EH (cell line): ENCODE measurements around the gene FRAT2.
"Not testable (repeated sequence)": the region's sequence is repeated elsewhere in the genome, so short reads cannot be mapped to it uniquely, and the experiment has no call there.

ENCODE experiments used
- DNase-seq: peaks from one replicate; pipeline ENCODE4 v3.0.0-alpha.2; 2015; ENCODE audit warnings: low read depth

The FRAT2 gene

DNA sequence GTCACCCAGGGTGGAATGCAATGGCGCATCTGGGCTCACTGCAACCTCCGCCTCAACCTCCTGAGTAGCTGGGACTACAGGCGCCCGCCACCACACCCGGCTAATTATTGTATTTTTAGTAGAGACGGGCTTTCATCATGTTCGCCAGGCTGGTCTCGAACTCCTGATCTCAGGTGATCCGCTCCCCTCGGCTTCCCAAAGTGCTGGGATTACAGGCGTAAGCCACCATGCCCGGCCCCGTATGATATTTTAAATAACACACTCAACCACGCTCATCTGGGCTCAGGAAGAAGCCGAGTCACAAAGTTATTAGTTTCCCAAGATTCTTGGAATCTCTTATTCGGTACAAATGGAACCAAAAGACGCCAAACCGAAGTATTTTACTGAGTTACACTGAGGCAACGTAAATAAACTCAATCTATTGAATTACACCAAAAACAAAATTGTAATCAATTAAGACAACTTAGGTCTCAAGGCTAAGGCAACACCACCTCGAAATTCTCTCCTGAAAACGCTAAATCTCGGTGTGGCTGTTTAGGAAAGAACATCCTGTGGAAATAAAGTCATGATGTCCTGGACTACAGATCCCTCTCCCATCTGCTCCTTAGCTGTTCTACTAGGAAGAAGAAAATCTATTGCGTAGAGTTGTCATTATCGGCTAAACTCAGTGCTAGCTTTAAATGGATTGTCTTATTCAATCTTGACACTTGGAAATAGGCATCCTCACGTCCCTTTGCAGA lies 43.0 kb downstream of the FRAT2 start:
- DNase-seq, result no peak

DNA sequence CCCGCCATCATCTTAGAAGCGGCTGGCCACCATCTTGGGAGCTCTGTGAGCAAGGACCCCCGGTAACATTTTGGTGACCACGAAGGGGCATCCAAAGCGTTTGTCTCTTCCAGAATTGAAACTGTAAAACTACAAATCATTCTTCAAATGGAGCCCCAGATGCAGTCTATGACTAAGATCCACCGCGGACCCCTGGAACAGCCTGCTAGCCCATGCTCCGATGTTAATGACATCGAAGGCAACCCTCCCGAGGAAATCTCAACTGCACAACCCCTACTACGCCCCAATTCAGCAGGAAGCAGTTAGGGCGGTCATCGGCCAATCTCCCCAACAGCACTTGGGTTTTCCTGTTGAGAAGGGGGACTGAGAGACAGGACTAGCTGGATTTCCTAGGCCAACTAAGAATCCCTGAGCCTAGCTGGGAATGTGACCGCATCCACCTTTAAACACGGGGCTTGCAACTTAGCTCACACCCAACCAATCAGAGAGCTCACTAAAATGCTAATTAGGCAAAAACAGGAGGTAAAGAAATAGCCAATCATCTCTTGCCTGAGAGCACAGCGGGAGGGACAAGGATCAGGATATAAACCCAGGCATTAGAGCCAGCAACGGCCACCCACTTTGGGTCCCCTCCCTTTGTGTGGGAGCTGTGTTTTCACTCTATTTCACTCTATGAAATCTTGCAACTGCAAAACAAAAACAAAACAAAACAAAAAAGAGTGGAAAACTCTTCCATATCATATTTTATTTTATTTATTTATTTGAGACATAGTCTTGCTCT lies 43.8 kb downstream of the FRAT2 start:
- DNase-seq, result not testable (repeated sequence)

- not testable (repeated sequence) for DNase-seq
These were observed 44.5 kb downstream of the FRAT2 start for GRCh38 chr10:97290076-97290475.
